Stimulated activated naive CD8-positive, alpha-beta T cell treated with anti-CD3 and anti-CD28 coated beads, Interleukin-15, amount 100 ng/mL, for 72 hours (primary cell): Measurements from ENCODE around the gene CRYGA.

Experiments used
- ATAC-seq: fragments of 150-1000 bp; cut with Tn5 transposase; 2 replicates; pipeline ENCODE4 v1.10.0; 2021; ENCODE audit warnings: mild to moderate bottlenecking, moderate library complexity
- DNase-seq, 2 donors: peaks; one replicate each; pipeline ENCODE4 v3.0.0; 2021 to 2022
- H3K27ac Mint-ChIP-seq, 2 donors: one replicate each; pipeline ENCODE4 v1.8.0; 2022; ENCODE audit warnings: mild to moderate bottlenecking in 2 of 2, mixed read lengths in 2 of 2, moderate library complexity in 2 of 2
- H3K27me3 Mint-ChIP-seq: one replicate; pipeline ENCODE4 v1.8.0; 2022; ENCODE audit warnings: mixed read lengths
- H3K4me1 Mint-ChIP-seq: one replicate; pipeline ENCODE4 v1.8.0; 2022; ENCODE audit warnings: mild to moderate bottlenecking, mixed read lengths
- H3K4me3 Mint-ChIP-seq, 2 donors: one replicate each; pipeline ENCODE4 v1.8.0; 2022; ENCODE audit warnings: mild to moderate bottlenecking in 2 of 2, mixed read lengths in 2 of 2, moderate library complexity in 1 of 2
- H3K9me3 Mint-ChIP-seq, 2 donors: one replicate each; pipeline ENCODE4 v1.8.0; 2022; ENCODE audit warnings: mixed read lengths in 2 of 2

The CRYGA gene

GRCh38 chr2:208179028-208179609, 15.7 kb upstream of the CRYGA start:
- Mint-ChIP-seq H3K4me3 (no peak overlapping the region), H3K9me3 (no peaks in the 10 kb centered on the region), H3K4me1 (no peaks in the 10 kb centered on the region), H3K27ac (no peak overlapping the region), H3K27me3 (peaks cover 20% of the 10 kb centered on the region)
- DNase-seq (no peak), ATAC-seq (no peak)

GRCh38 chr2:208175840-208176153, 12.4 kb upstream of the CRYGA start:
- no peak for DNase-seq
- no peak for ATAC-seq
- no peak overlapping the region for H3K27ac Mint-ChIP-seq
- H3K27me3 Mint-ChIP-seq: peaks cover 17% of the 10 kb centered on the region
- H3K4me1 Mint-ChIP-seq: peaks cover 6% of the 10 kb centered on the region
- H3K4me3 Mint-ChIP-seq: no peak overlapping the region
- no peaks in the 10 kb centered on the region for H3K9me3 Mint-ChIP-seq

- peak; percentile 51 to 54 for DNase-seq
- ATAC-seq: peak; percentile 94
- H3K4me1 Mint-ChIP-seq: peaks cover 6% of the 10 kb centered on the region
- H3K27me3 Mint-ChIP-seq: peaks cover 20% of the 10 kb centered on the region
- H3K9me3 Mint-ChIP-seq: no peaks in the 10 kb centered on the region
- no peak overlapping the region for H3K27ac Mint-ChIP-seq
- no peak overlapping the region for H3K4me3 Mint-ChIP-seq
Observed at GRCh38 chr2:208175069-208175839, 11.9 kb upstream of the CRYGA start.

GRCh38 chr2:208174144-208174543, 10.8 kb upstream of the CRYGA start:
- peaks cover 6% of the 10 kb centered on the region for H3K4me1 Mint-ChIP-seq
- no peak for DNase-seq
- peak overlapping the region in 1 of 2 donors; percentile 37 for H3K27ac Mint-ChIP-seq
- H3K4me3 Mint-ChIP-seq: no peak overlapping the region
- ATAC-seq: no peak
- peaks cover 26% of the 10 kb centered on the region for H3K27me3 Mint-ChIP-seq
- no peaks in the 10 kb centered on the region for H3K9me3 Mint-ChIP-seq

- Mint-ChIP-seq H3K9me3 (no peaks in the 10 kb centered on the region), H3K27ac (no peak overlapping the region), H3K4me3 (no peak overlapping the region), H3K4me1 (peaks cover 6% of the 10 kb centered on the region), H3K27me3 (peaks cover 26% of the 10 kb centered on the region)
- DNase-seq (no peak), ATAC-seq (no peak)
Observed at GRCh38 chr2:208172125-208172524, 8.7 kb upstream of the CRYGA start.

- no peak for DNase-seq
- no peak overlapping the region for H3K27ac Mint-ChIP-seq
Observed at GRCh38 chr2:208164951-208165755, 1.8 kb upstream of the CRYGA start.

GRCh38 chr2:208156439-208156838, 7.0 kb downstream of the CRYGA start:
- no peaks in the 10 kb centered on the region for H3K27me3 Mint-ChIP-seq
- ATAC-seq: no peak
- no peak overlapping the region for H3K4me3 Mint-ChIP-seq
- H3K4me1 Mint-ChIP-seq: no peaks in the 10 kb centered on the region
- no peak overlapping the region for H3K27ac Mint-ChIP-seq
- DNase-seq: no peak
- peaks cover 0 to 2% of the 10 kb centered on the region in 2 donors for H3K9me3 Mint-ChIP-seq

More at GRCh38 chr2:208164951-208165755, 1.8 kb upstream of the CRYGA start:
- H3K4me1 Mint-ChIP-seq: no peaks in the 10 kb centered on the region
- no peak for ATAC-seq
- H3K4me3 Mint-ChIP-seq: no peak overlapping the region
- peaks cover 14% of the 10 kb centered on the region for H3K27me3 Mint-ChIP-seq
- no peaks in the 10 kb centered on the region for H3K9me3 Mint-ChIP-seq

GRCh38 chr2:208153156-208153555, 10.2 kb downstream of the CRYGA start:
- H3K4me3 Mint-ChIP-seq: no peak overlapping the region
- no peaks in the 10 kb centered on the region for H3K4me1 Mint-ChIP-seq
- H3K27me3 Mint-ChIP-seq: no peaks in the 10 kb centered on the region
- DNase-seq: no peak
- H3K9me3 Mint-ChIP-seq: peaks cover 0 to 13% of the 10 kb centered on the region in 2 donors
- H3K27ac Mint-ChIP-seq: no peak overlapping the region
- ATAC-seq: no peak

- H3K4me3 Mint-ChIP-seq: no peak overlapping the region
- H3K27me3 Mint-ChIP-seq: no peaks in the 10 kb centered on the region
- ATAC-seq: no peak
- no peak for DNase-seq
- H3K27ac Mint-ChIP-seq: no peak overlapping the region
- H3K4me1 Mint-ChIP-seq: no peaks in the 10 kb centered on the region
- H3K9me3 Mint-ChIP-seq: peaks cover 0 to 13% of the 10 kb centered on the region in 2 donors
Observed at GRCh38 chr2:208150956-208151355, 12.4 kb downstream of the CRYGA start.

GRCh38 chr2:208150094-208150493, 13.3 kb downstream of the CRYGA start:
- no peak for DNase-seq
- Mint-ChIP-seq H3K27me3 (no peaks in the 10 kb centered on the region), H3K9me3 (peaks cover 0 to 13% of the 10 kb centered on the region in 2 donors), H3K4me3 (no peak overlapping the region), H3K27ac (no peak overlapping the region), H3K4me1 (no peaks in the 10 kb centered on the region)
- no peak for ATAC-seq

- Mint-ChIP-seq H3K27ac (no peak overlapping the region), H3K9me3 (peaks cover 0 to 13% of the 10 kb centered on the region in 2 donors), H3K4me3 (no peak overlapping the region), H3K4me1 (no peaks in the 10 kb centered on the region), H3K27me3 (no peaks in the 10 kb centered on the region)
- DNase-seq: no peak
- ATAC-seq: no peak
Observed at GRCh38 chr2:208148803-208149202, 14.6 kb downstream of the CRYGA start.

- Mint-ChIP-seq H3K9me3 (peaks cover 0 to 13% of the 10 kb centered on the region in 2 donors), H3K4me1 (no peaks in the 10 kb centered on the region), H3K27ac (no peak overlapping the region), H3K27me3 (no peaks in the 10 kb centered on the region), H3K4me3 (no peak overlapping the region)
- DNase-seq (no peak), ATAC-seq (no peak)
Observed at GRCh38 chr2:208147759-208148158, 15.6 kb downstream of the CRYGA start.

- Mint-ChIP-seq H3K4me1 (no peaks in the 10 kb centered on the region), H3K27me3 (no peaks in the 10 kb centered on the region), H3K4me3 (no peak overlapping the region), H3K9me3 (peaks cover 0 to 13% of the 10 kb centered on the region in 2 donors), H3K27ac (no peak overlapping the region)
- no peak for DNase-seq
- ATAC-seq: no peak
Observed at GRCh38 chr2:208147008-208147407, 16.4 kb downstream of the CRYGA start.

- Mint-ChIP-seq H3K4me3 (no peak within 1 kb of the TSS), H3K9me3 (peaks cover 0 to 7% of the 10 kb centered on the region in 2 donors), H3K4me1 (no peaks in the 10 kb centered on the region), H3K27me3 (no peaks in the 10 kb centered on the region), H3K27ac (no peak within 1 kb of the TSS)
- DNase-seq: no peak
- no peak for ATAC-seq
Observed at GRCh38 chr2:208146006-208146405, 17.4 kb downstream of the CRYGA start, which contains the start of gene CRYGB. Gene CRYGB, minus strand, starts transcription at chr2:208146158. Its CDS starts 38 bp downstream, at chr2:208146120.

GRCh38 chr2:208142925-208143799, 20.2 kb downstream of the CRYGA start:
- DNase-seq (no peak), ATAC-seq (no peak)
- no peaks in the 10 kb centered on the region for H3K9me3 Mint-ChIP-seq
- H3K4me1 Mint-ChIP-seq: no peaks in the 10 kb centered on the region
- no peaks in the 10 kb centered on the region for H3K27me3 Mint-ChIP-seq
- no peak overlapping the region for H3K27ac Mint-ChIP-seq
- H3K4me3 Mint-ChIP-seq: no peak overlapping the region
